WTC11 (cell line): Measurements from ENCODE around the gene MAZ. TPM values are rescaled to one million over a fixed set of nuclear protein-coding genes. Genes with fewer than 3 reads are reported as not detected.

ENCODE experiments used
- ATAC-seq: fragments of 200-7000 bp; cut with Tn5 transposase; 2 replicates; pipeline ENCODE4 v1.10.0; 2021; ENCODE audit warnings: mild to moderate bottlenecking, moderate library complexity
- CTCF ChIA-PET: fragments of 300-600 bp; sonication (Branson Sonifier 250); formaldehyde crosslinking; loops from one replicate; lab custom pipeline; 2021; ENCODE audit warnings: antibody characterized with exemption; lab: Charles Lee
- POLR2A ChIA-PET: fragments of 350-600 bp; sonication (Branson Sonifier 250); formaldehyde crosslinking; loops from one replicate; lab custom pipeline; 2021; ENCODE audit warnings: antibody characterized with exemption; lab: Charles Lee
- DNase-seq: peaks from one replicate; pipeline ENCODE4 v3.0.0; 2021; ENCODE audit warnings: low spot score
- H3K27ac Mint-ChIP-seq: 2 replicates; pipeline ENCODE4 v1.8.0; 2021; ENCODE audit warnings: mixed read lengths
- H3K27me3 Mint-ChIP-seq: 2 replicates; pipeline ENCODE4 v1.8.0; 2021; ENCODE audit warnings: low read depth, mild to moderate bottlenecking, moderate library complexity, mixed read lengths
- H3K36me3 Mint-ChIP-seq: 2 replicates; pipeline ENCODE4 v1.8.0; 2021; ENCODE audit warnings: mixed read lengths
- H3K4me1 Mint-ChIP-seq: 2 replicates; pipeline ENCODE4 v1.8.0; 2022; ENCODE audit warnings: mixed read lengths
- H3K4me3 Mint-ChIP-seq: 2 replicates; pipeline ENCODE4 v1.8.0; 2021; ENCODE audit warnings: mild to moderate bottlenecking, moderate library complexity, mixed read lengths
- H3K9me3 Mint-ChIP-seq: 2 replicates; pipeline ENCODE4 v1.8.0; 2021; ENCODE audit warnings: mixed read lengths
- CREM ChIP-seq: sonication (generic); formaldehyde crosslinking; IDR thresholded peaks from 2 replicates; pipeline ENCODE4 v1.8.1; 2022; ENCODE audit warnings: mild to moderate bottlenecking, missing genetic modification reagents, moderate library complexity
- ELF4 ChIP-seq: sonication (generic); formaldehyde crosslinking; IDR thresholded peaks from 2 replicates; pipeline ENCODE4 v1.8.1; 2022; ENCODE audit warnings: low read depth, mild to moderate bottlenecking, moderate library complexity, missing genetic modification reagents
- ERG ChIP-seq: fragments of 250-450 bp; sonication (Bioruptor Pico); IDR thresholded peaks from 2 replicates; pipeline ENCODE4 v1.8.0; 2021; ENCODE audit warnings: mild to moderate bottlenecking
- FOXK1 ChIP-seq: sonication (generic); formaldehyde crosslinking; IDR thresholded peaks from 2 replicates; pipeline ENCODE4 v1.8.0; 2022; ENCODE audit warnings: mild to moderate bottlenecking, moderate library complexity, missing genetic modification reagents
- HMGXB4 ChIP-seq: sonication (generic); formaldehyde crosslinking; IDR thresholded peaks from 2 replicates; pipeline ENCODE4 v1.8.1; 2023; ENCODE audit warnings: mild to moderate bottlenecking, moderate library complexity, missing genetic modification reagents
- KAT7 ChIP-seq: sonication (generic); formaldehyde crosslinking; IDR thresholded peaks from 2 replicates; pipeline ENCODE4 v1.8.1; 2023; ENCODE audit warnings: missing genetic modification reagents, mild to moderate bottlenecking, borderline replicate concordance
- MXD4 ChIP-seq: fragments of 250-450 bp; sonication (Bioruptor Pico); IDR thresholded peaks from 2 replicates; pipeline ENCODE4 v1.8.0; 2021; ENCODE audit warnings: mild to moderate bottlenecking, moderate library complexity, borderline replicate concordance
- NR2C2 ChIP-seq: sonication (generic); formaldehyde crosslinking; IDR thresholded peaks from 2 replicates; pipeline ENCODE4 v1.8.0; 2022; ENCODE audit warnings: mild to moderate bottlenecking, missing genetic modification reagents
- RELA ChIP-seq: sonication (generic); formaldehyde crosslinking; IDR thresholded peaks from 2 replicates; pipeline ENCODE4 v1.8.1; 2022; ENCODE audit warnings: missing genetic modification reagents, mild to moderate bottlenecking, borderline replicate concordance
- RORB ChIP-seq: fragments of 250-450 bp; sonication (Bioruptor Pico); IDR thresholded peaks from 2 replicates; pipeline ENCODE4 v1.9.0; 2021; ENCODE audit warnings: mild to moderate bottlenecking
- SP1 ChIP-seq: sonication (generic); formaldehyde crosslinking; conservative IDR thresholded peaks from 2 replicates; pipeline ENCODE4 v1.8.1; 2022; ENCODE audit warnings: missing genetic modification reagents
- TEAD1 ChIP-seq: sonication (generic); formaldehyde crosslinking; IDR thresholded peaks from 2 replicates; pipeline ENCODE4 v1.8.0; 2022; ENCODE audit warnings: mild to moderate bottlenecking, missing genetic modification reagents
- TEAD4 ChIP-seq: sonication (generic); formaldehyde crosslinking; IDR thresholded peaks from 2 replicates; pipeline ENCODE4 v1.8.0; 2022; ENCODE audit warnings: mild to moderate bottlenecking, missing genetic modification reagents
- ZBTB43 ChIP-seq: sonication (generic); formaldehyde crosslinking; IDR thresholded peaks from 2 replicates; pipeline ENCODE4 v1.8.1; 2023; ENCODE audit warnings: mild to moderate bottlenecking, missing genetic modification reagents
- ZNF317 ChIP-seq: sonication (generic); formaldehyde crosslinking; IDR thresholded peaks from 2 replicates; pipeline ENCODE4 v1.8.1; 2023; ENCODE audit warnings: low read depth, mild to moderate bottlenecking, moderate library complexity, missing genetic modification reagents, borderline replicate concordance
- ZNF423 ChIP-seq: fragments of 250-450 bp; sonication (Bioruptor Pico); IDR thresholded peaks from 2 replicates; pipeline ENCODE4 v2.1.2; 2022; ENCODE audit warnings: mild to moderate bottlenecking, moderate library complexity
- ZNF671 ChIP-seq: fragments of 250-450 bp; sonication (Bioruptor Pico); IDR thresholded peaks from 2 replicates; pipeline ENCODE4 v1.8.0; 2021; ENCODE audit warnings: mild to moderate bottlenecking
- total RNA-seq: library from RNA; stranded (reverse); gene quantifications from 3 replicates; pipeline ENCODE4 v1.2.3, GENCODE V29; 2021
- TF ChIP-seq, protein P1 (sequence below): sonication (generic); formaldehyde crosslinking; IDR thresholded peaks from 2 replicates; pipeline ENCODE4 v1.8.0; 2022; ENCODE audit warnings: mild to moderate bottlenecking, missing genetic modification reagents
- TF ChIP-seq, protein P2 (sequence below): sonication (generic); formaldehyde crosslinking; IDR thresholded peaks from 2 replicates; pipeline ENCODE4 v1.8.0; 2022; ENCODE audit warnings: missing genetic modification reagents
- TF ChIP-seq, protein P3 (sequence below): sonication (generic); formaldehyde crosslinking; IDR thresholded peaks from 2 replicates; pipeline ENCODE4 v1.8.0; 2022; ENCODE audit warnings: mild to moderate bottlenecking, missing genetic modification reagents

The MAZ gene
- total RNA-seq, 1 experiment from 2014 or later = 405 TPM

DNA sequence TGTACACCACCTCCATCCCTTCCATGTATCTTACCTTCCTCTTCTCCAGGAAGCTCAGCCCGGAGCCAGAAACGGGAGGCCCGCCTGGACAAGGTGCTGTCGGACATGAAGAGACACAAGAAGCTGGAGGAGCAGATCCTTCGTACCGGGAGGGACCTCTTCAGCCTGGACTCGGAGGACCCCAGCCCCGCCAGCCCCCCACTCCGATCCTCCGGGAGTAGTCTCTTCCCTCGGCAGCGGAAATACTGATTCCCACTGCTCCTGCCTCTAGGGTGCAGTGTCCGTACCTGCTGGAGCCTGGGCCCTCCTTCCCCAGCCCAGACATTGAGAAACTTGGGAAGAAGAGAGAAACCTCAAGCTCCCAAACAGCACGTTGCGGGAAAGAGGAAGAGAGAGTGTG is 13.2 kb downstream of the MAZ start:
- Mint-ChIP-seq H3K9me3 (no peaks in the 10 kb centered on the region), H3K4me1 (peaks cover 45% of the 10 kb centered on the region), H3K27ac (peak overlapping the region; percentile 38), H3K27me3 (no peaks in the 10 kb centered on the region; the same call in 1 of the 2 replicates)
- ATAC-seq = no peak
- TF ChIP-seq SP1 (CRISPR knock-in tag) (no peak), KAT7 (CRISPR knock-in tag) (no peak), RORB (CRISPR knock-in tag) (no peak), NR2C2 (CRISPR knock-in tag) (no peak), ZBTB43 (CRISPR knock-in tag) (no peak), TEAD4 (CRISPR knock-in tag) (no peak), ERG (CRISPR knock-in tag) (no peak), FOXK1 (CRISPR knock-in tag) (no peak), MXD4 (no peak), RELA (CRISPR knock-in tag) (no peak), ZNF423 (no peak), CREM (CRISPR knock-in tag) (no peak), ZNF317 (no peak), HMGXB4 (CRISPR knock-in tag) (no peak), ELF4 (CRISPR knock-in tag) (no peak), ZNF671 (CRISPR knock-in tag) (no peak), TEAD1 (CRISPR knock-in tag) (no peak)
- TF ChIP-seq, protein P1, sequence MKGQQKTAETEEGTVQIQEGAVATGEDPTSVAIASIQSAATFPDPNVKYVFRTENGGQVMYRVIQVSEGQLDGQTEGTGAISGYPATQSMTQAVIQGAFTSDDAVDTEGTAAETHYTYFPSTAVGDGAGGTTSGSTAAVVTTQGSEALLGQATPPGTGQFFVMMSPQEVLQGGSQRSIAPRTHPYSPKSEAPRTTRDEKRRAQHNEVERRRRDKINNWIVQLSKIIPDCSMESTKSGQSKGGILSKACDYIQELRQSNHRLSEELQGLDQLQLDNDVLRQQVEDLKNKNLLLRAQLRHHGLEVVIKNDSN (CRISPR knock-in tag) = no peak
- TF ChIP-seq, protein P2, sequence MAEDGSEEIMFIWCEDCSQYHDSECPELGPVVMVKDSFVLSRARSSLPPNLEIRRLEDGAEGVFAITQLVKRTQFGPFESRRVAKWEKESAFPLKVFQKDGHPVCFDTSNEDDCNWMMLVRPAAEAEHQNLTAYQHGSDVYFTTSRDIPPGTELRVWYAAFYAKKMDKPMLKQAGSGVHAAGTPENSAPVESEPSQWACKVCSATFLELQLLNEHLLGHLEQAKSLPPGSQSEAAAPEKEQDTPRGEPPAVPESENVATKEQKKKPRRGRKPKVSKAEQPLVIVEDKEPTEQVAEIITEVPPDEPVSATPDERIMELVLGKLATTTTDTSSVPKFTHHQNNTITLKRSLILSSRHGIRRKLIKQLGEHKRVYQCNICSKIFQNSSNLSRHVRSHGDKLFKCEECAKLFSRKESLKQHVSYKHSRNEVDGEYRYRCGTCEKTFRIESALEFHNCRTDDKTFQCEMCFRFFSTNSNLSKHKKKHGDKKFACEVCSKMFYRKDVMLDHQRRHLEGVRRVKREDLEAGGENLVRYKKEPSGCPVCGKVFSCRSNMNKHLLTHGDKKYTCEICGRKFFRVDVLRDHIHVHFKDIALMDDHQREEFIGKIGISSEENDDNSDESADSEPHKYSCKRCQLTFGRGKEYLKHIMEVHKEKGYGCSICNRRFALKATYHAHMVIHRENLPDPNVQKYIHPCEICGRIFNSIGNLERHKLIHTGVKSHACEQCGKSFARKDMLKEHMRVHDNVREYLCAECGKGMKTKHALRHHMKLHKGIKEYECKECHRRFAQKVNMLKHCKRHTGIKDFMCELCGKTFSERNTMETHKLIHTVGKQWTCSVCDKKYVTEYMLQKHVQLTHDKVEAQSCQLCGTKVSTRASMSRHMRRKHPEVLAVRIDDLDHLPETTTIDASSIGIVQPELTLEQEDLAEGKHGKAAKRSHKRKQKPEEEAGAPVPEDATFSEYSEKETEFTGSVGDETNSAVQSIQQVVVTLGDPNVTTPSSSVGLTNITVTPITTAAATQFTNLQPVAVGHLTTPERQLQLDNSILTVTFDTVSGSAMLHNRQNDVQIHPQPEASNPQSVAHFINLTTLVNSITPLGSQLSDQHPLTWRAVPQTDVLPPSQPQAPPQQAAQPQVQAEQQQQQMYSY (CRISPR knock-in tag) = no peak
- TF ChIP-seq, protein P3, sequence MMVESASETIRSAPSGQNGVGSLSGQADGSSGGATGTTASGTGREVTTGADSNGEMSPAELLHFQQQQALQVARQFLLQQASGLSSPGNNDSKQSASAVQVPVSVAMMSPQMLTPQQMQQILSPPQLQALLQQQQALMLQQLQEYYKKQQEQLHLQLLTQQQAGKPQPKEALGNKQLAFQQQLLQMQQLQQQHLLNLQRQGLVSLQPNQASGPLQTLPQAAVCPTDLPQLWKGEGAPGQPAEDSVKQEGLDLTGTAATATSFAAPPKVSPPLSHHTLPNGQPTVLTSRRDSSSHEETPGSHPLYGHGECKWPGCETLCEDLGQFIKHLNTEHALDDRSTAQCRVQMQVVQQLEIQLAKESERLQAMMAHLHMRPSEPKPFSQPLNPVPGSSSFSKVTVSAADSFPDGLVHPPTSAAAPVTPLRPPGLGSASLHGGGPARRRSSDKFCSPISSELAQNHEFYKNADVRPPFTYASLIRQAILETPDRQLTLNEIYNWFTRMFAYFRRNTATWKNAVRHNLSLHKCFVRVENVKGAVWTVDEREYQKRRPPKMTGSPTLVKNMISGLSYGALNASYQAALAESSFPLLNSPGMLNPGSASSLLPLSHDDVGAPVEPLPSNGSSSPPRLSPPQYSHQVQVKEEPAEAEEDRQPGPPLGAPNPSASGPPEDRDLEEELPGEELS = no peak
- TF ChIP-seq, all 79 proteins: peak for 0
- no peak for DNase-seq
- H3K36me3 Mint-ChIP-seq = peaks cover 30% of the 10 kb centered on the region
- CTCF ChIA-PET = interaction anchor here (0.6 to 6.0 kb wide), 10 partner anchors 10 to 682 kb away, joined by 3 to 50 read pairs (median 4); partner anchors contain the start of gene TLCD3B
- peak overlapping the region; percentile 47 for H3K4me3 Mint-ChIP-seq
- POLR2A ChIA-PET = interaction anchor here (1.0 kb wide), 1 partner anchor 9 kb away, joined by 4 read pairs; no protein-coding TSS in a partner anchor
